Epidermal melanocyte (primary cell): ENCODE measurements around the gene CTNNBIP1.

ENCODE experiments used
- DNase-seq: peaks from one replicate; pipeline ENCODE4 v3.0.0; 2011; ENCODE audit warnings: low spot score; ENCODE audit not compliant: insufficient read length

CTNNBIP1 gene

GRCh38 chr1:9835758-9836631 lies 74.1 kb downstream of the CTNNBIP1 start:
- peak; percentile 58 for DNase-seq

DNA sequence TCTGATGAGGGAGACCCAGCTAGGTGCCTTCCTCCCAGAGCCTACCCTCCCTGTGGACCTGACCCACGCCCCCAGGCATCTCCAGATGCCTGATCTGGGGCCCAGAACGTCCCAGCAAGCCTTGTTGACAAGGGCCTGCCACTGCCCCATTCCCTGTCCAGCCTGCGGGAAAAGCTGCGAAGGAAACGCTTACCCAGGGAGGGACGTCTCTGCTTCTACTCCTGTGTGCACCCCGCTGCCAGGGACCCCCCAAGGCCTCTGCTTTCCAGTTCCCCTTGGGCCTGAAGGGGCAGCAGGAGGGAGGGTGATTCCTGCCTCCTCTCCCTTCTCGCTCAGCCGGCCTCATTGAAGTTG lies 74.7 kb downstream of the CTNNBIP1 start:
- no peak for DNase-seq

- DNase-seq = no peak
These were observed 76.4 kb downstream of the CTNNBIP1 start for GRCh38 chr1:9833632-9834031.

DNA sequence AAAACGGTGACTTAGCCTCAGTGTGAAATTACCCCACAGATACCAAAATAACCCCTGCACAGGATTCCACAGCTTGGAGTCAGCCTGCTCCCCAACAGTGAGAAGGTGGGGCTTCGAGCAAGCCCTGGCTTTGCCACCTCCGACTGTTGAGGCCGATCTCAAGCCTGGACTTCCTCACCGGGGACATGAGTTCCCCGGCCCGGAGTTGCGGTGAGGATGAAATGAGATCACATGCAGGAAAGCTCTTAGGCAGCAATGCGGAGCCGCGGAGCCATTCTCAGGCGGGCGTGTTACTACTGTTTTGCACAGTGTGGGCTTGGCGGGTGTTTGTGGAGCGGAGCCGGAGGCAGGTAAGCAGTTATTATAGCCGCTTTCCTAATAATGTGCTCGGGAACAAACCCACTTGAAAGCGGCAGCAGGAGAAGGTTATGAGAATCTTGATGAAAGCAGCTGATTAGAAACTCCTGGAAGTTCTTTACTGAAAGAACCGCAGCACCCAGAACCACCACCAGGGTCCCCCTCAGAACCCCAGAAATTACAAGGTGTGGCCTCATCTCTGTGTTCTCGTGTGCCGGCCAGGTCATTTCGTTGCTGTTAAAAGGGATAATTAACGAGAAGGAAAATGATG lies 82.4 kb downstream of the CTNNBIP1 start:
- no peak for DNase-seq

DNA sequence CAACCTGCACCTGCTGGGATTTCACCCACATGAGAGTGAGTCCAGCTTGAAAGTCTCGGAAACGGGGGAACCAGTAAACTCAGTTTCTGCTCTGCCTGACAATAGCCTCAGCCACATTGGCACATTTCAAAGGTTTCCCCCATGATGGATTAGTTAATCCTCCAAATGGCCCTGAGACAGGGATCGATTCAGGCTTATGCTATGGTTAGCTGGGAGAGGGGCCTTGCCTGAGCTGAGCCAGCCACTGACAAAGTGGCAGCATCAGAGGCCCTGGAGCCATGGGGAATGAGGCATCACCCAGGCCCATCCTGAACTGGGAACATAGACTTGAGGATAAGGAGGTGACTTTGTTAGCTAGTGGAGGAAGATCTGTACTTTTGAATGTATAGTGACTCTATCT lies 83.5 kb downstream of the CTNNBIP1 start:
- no peak for DNase-seq

DNA sequence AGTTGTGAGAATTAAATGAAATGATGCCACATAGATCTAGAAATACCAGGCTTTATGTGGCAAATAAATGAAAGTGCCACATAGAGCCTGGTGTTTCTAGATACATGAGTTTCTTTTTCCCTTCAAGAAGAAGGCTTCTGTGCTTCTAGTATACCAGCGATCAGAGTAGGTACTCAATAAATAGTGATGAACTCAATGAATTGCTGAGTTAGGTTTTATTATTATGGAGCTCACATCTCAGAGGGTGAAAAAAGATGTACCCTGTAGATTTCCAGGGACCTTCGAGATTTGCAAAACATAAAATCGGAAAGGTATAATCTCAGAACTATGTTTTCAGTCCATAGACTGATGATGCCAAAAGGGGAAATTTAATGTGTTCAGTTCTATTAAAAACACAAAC lies 84.0 kb downstream of the CTNNBIP1 start:
- no peak for DNase-seq

DNA sequence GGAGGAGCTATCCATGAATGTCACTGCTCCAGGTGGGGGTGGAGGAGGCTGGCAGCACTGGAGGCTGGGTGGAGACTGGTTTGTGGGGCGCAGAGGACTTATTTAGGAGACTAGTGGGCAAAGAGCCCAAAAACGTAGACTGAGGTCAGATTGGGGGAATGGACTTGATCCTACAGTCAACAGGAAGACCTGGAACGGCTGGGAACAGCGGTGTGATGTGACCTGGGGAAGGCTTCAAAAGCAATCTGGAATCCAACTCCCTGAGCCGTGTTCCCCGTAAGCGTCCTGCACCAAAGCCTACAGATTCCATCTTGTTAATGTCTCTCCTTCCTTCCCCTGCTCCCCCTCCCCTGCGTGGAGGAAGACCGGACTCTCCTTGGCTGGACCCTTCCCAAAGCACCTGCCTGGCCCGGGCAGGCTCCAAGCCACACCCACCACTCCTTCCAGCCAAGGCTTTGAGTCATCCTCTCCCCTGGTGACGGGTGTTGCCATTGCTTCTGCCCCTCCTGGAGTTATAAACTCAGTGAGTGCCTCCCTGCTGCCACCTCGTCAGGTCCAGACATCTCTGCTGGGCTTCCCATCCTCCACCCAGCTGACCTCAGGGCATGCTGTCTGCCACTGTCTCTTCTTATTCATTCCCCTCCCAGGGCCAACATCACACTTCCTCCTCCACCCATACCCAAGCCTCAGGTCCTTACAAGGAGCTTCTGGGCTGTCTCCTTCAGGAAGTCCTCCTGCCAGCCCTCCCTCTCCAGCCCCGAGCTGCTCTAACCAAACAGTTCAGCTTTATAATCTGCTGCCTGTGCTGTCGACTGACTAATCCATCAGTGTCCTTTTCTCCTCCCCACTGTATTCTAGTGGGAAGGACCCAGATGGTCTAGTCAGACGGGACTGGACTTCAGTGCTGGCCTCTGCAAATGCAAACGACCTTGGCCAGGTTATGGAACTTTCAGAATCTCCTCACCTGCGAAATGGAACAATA lies 84.7 kb downstream of the CTNNBIP1 start:
- DNase-seq = no peak

GRCh38 chr1:9824702-9825089 lies 85.4 kb downstream of the CTNNBIP1 start:
- DNase-seq = no peak

GRCh38 chr1:9823943-9824701 lies 85.9 kb downstream of the CTNNBIP1 start, which contains the start of gene CLSTN1:
TSS of gene CLSTN1 (minus strand) at chr1:9823965. CDS start at chr1:9823733, 232 bp downstream.
- peak; percentile 91 for DNase-seq

- no peak for DNase-seq
These were observed 86.5 kb downstream of the CTNNBIP1 start for GRCh38 chr1:9823693-9823942.

DNA sequence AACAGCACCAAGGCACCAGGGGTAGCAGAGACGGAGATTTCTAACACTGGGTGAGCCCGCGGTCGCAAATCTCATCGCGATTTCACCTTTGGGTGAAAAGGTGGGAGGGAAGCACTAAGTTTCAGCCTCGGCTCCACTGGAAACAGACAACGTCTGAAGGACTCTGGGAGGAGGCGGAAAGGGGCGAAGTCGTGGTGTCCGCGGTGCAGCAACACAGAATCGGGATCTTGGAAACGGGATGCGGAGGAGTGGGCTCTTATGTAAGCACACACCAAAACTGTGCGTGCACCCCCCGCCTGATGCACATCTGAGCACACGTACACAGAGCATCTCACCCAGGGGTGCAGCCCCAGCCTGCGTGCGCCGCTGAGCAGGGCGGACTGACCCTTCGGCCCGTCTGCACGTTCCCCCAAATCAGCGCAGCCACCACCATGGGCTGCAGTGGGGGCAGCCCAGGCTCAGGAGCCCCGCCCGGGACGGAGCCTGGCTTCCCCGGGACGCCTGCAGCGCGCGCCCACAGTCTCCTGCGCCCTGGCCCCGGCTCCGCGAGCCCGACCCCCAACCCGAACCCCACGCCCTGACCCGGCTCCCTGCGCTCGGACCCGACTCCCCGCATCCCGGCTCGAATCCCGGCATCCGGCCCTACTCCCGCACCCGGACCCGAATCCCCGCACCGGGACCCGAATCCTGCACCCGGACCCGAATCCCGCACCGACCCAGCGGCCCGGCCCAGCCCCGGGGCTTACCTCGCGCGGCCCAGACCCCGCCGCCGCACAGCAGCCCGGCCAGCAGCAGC lies 87.0 kb downstream of the CTNNBIP1 start:
- no peak for DNase-seq

DNA sequence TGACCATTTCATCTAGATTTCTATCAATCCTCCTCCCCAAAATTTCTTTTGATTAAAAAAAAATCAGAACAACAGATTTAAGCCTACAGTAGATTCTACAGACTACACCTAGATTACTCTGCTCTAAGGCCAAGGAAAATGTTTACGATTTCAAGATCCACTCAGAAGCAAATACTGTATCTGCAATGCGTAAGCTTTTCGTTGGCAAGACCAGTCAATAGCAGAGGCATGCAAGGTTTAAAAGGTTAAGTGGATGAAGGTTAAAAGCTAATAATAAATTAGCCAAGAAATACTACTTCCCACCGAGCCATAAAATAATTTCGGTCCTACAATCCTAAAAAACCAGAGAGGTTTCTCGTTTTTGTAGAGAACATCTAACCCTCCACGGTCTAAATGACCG lies 87.6 kb downstream of the CTNNBIP1 start:
- DNase-seq = no peak

- DNase-seq = no peak
These were observed 88.4 kb downstream of the CTNNBIP1 start for GRCh38 chr1:9821710-9822109.

DNA sequence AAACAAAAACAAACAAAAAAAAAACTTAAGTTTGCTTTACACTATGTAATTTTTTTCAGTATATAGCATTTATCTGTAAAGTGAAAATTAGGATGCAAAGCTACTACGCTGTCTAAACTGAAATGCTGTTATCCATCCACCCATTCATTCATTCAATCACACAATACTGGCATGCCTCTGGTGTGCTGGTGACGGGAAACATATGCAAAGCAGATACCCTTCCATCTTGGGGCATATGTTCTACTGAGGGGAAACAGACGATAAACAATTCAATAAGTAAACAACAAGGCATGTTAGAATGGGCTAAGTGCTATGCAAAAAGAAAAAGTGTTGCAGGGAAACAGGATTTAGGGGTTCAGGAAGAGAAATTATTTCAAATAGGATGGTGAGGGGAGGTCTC lies 89.5 kb downstream of the CTNNBIP1 start:
- DNase-seq = no peak

- DNase-seq = no peak
These were observed 92.3 kb downstream of the CTNNBIP1 start for GRCh38 chr1:9817734-9818133.

DNA sequence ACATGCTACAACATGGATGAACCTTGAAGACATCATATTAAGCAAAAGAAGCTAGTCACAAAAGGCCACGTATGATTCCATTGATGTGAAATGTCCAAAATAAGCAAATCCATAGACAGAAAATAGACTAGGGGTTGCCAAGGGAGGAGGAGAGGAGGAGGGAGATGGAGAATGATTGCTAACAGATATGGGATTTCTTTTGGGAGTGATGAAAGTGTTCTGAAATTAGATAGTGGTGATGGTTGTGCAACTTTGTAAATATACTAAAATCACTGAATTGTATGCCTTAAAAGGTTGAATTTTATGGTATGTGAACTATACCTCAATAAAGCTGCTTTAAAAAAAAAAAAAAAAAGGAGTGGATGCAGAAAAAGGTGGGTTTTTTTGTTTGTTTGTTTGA lies 93.9 kb downstream of the CTNNBIP1 start:
- DNase-seq = no peak

GRCh38 chr1:9815150-9815549 lies 94.9 kb downstream of the CTNNBIP1 start:
- DNase-seq = no peak

DNA sequence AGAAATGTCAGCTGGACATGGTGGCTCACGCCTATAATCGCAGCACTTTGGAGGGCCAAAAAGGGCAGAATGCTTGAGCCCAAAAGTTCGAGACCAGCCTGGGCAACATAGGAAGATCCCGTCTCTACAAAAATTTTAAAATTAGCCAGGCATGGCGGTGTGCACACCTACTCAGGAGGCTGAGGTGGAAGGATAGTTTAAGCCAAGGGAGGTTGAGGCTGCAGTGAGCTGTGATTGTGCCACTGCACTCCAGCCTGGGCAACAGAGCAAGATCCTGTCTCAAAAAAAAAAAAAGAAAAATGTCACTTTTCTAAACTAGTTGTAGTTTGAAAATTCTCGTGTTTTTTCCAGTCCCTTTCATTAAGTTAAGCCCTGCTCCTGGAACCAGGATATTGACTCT lies 95.5 kb downstream of the CTNNBIP1 start:
- no peak for DNase-seq

GRCh38 chr1:9811239-9811966 lies 98.7 kb downstream of the CTNNBIP1 start:
- no peak for DNase-seq

DNA sequence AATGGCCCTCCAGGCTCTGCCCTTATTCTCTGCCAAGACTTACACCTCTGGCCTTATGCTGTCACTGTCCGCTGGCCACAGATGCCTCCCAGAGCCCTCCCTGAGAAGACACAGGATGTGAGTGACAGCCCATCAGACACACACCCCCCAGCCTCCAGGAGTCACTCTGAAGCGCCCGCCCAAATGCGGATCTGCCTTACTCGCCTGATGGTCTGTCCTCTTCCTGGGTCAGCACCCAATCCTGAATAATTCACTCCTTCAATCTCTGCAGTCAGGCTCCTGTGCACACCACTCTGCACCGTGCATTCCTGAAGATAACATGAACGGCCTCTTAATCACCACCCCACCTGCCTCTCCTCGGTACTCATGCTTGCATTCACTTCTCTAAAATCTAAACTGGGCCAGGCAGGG lies 101.0 kb downstream of the CTNNBIP1 start:
- no peak for DNase-seq
